ENCODE results near the gene KLF16. TPM values are rescaled to one million over a fixed set of nuclear protein-coding genes. Genes with fewer than 3 reads are reported as not detected.
"Not testable (repeated sequence)": the region's sequence is repeated elsewhere in the genome, so short reads cannot be mapped to it uniquely, and the experiment has no call there.

KLF16 gene
- total and polyA plus RNA-seq, 9 of the 15 experiments (the other 6 are each of a cell fraction or from before 2014, with no cell fraction given), result 0.04 to 60.4 (median 6.8) TPM

DNA sequence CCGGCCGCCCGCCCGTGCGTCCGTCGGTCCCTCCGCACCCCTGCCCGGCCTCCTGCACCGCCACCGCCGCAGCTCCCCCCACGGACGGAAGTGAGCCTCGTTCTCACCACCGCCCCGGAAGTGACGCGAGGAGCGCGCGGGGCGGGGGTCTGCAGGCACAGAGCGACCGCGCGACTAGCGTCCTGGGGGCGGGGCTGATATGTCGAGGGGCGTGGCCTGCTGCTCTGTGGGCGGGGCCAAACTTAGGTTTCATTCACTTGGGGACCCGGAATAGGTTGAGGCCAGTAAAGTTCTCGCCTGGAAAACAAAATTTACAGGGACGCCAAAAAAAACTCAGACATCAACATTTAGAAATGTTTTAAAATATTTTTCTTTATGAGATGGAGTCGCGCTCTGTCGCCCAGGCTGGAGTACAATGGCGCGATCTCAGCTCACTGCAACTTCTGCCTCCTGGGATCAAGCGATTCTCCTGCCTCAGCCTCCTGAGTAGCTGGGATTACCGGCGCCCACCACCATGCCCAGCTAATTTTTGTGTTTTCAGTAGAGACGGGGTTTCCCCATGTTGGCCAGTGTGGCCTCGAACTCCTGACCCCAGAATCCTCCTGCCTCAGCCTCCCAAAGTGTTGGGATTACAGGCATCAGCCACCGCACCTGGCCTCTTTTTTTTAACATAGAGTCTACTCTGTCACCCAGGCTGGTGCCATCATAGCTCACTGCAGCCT lies 22.2 kb upstream of the KLF16 start, which contains the start of gene ABHD17A (continued):
- TF ChIP-seq, protein P1, sequence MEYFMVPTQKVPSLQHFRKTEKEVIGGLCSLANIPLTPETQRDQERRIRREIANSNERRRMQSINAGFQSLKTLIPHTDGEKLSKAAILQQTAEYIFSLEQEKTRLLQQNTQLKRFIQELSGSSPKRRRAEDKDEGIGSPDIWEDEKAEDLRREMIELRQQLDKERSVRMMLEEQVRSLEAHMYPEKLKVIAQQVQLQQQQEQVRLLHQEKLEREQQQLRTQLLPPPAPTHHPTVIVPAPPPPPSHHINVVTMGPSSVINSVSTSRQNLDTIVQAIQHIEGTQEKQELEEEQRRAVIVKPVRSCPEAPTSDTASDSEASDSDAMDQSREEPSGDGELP (CRISPR knock-in tag; IDR thresholded peaks at IDR 0.05; ENCODE audit: borderline replicate concordance), result peak; percentile 64; the same call in 1 of the 2 replicates
- TF ChIP-seq ETV5 (CRISPR knock-in tag; IDR thresholded peaks at IDR 0.05; ENCODE audit: low read depth) (peak; percentile 88), POLR2A (conservative IDR thresholded peaks at IDR 0.05) (0 out of 2 replicates have a peak, but pooled peaks have one; percentile 32), TAF1 (IDR thresholded peaks at IDR 0.05; ENCODE audit: control insufficient read depth, extremely low read depth, insufficient read depth, low read length, severe bottlenecking) (peak; percentile 48), JUND (IDR thresholded peaks at IDR 0.05; ENCODE audit: borderline replicate concordance, low read depth, low read length) (peak; percentile 38; the same call in 1 of the 2 replicates), RBFOX2 (IDR thresholded peaks at IDR 0.05; ENCODE audit: low read depth, low read length) (peak; percentile 67), ATF1 (CRISPR knock-in tag; IDR thresholded peaks at IDR 0.05) (peak; percentile 76), ATF1 (tag; IDR thresholded peaks at IDR 0.05) (peak; percentile 89), ETV1 (tag; conservative IDR thresholded peaks at IDR 0.05; ENCODE audit: low read depth) (peak; percentile 65; the same call in 1 of the 2 replicates), ATF7 (IDR thresholded peaks at IDR 0.05) (peak; percentile 50; the same call in 1 of the 2 replicates), CXXC5 (CRISPR knock-in tag; IDR thresholded peaks at IDR 0.05) (peak; percentile 80), EP400 (IDR thresholded peaks at IDR 0.05) (peak; percentile 22; the same call in 1 of the 2 replicates)
- TF ChIP-seq, protein P2, sequence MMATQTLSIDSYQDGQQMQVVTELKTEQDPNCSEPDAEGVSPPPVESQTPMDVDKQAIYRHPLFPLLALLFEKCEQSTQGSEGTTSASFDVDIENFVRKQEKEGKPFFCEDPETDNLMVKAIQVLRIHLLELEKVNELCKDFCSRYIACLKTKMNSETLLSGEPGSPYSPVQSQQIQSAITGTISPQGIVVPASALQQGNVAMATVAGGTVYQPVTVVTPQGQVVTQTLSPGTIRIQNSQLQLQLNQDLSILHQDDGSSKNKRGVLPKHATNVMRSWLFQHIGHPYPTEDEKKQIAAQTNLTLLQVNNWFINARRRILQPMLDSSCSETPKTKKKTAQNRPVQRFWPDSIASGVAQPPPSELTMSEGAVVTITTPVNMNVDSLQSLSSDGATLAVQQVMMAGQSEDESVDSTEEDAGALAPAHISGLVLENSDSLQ (IDR thresholded peaks at IDR 0.05), result peak; percentile 54
- not testable (repeated sequence) for TF ChIP-seq JUND (tag; IDR thresholded peaks at IDR 0.05; ENCODE audit: borderline replicate concordance, low read depth, low read length)
- TF ChIP-seq, protein P3, sequence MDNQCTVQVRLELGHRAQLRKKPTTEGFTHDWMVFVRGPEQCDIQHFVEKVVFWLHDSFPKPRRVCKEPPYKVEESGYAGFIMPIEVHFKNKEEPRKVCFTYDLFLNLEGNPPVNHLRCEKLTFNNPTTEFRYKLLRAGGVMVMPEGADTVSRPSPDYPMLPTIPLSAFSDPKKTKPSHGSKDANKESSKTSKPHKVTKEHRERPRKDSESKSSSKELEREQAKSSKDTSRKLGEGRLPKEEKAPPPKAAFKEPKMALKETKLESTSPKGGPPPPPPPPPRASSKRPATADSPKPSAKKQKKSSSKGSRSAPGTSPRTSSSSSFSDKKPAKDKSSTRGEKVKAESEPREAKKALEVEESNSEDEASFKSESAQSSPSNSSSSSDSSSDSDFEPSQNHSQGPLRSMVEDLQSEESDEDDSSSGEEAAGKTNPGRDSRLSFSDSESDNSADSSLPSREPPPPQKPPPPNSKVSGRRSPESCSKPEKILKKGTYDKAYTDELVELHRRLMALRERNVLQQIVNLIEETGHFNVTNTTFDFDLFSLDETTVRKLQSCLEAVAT (IDR thresholded peaks at IDR 0.05), result peak in 1 of 2 experiments; percentile 85; a peak in 2 of 4 replicates
- TF ChIP-seq, protein P4, sequence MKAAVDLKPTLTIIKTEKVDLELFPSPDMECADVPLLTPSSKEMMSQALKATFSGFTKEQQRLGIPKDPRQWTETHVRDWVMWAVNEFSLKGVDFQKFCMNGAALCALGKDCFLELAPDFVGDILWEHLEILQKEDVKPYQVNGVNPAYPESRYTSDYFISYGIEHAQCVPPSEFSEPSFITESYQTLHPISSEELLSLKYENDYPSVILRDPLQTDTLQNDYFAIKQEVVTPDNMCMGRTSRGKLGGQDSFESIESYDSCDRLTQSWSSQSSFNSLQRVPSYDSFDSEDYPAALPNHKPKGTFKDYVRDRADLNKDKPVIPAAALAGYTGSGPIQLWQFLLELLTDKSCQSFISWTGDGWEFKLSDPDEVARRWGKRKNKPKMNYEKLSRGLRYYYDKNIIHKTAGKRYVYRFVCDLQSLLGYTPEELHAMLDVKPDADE (conservative IDR thresholded peaks at IDR 0.05; ENCODE audit: control insufficient read depth, low read depth, low read length), result peak; percentile 12; the same call in 1 of the 2 replicates
- TF ChIP-seq, protein P5, sequence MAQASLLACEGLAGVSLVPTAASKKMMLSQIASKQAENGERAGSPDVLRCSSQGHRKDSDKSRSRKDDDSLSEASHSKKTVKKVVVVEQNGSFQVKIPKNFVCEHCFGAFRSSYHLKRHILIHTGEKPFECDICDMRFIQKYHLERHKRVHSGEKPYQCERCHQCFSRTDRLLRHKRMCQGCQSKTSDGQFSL (CRISPR knock-in tag; IDR thresholded peaks at IDR 0.05), result peak; percentile 94
- TF ChIP-seq, protein P5 (tag; IDR thresholded peaks at IDR 0.05), result peak in 1 of 2 experiments; percentile 63; a peak in 1 of 4 replicates
